Bronchial epithelial cell (primary cell): ENCODE data around the gene PHB1. TPM values are rescaled to one million over a fixed set of nuclear protein-coding genes. Genes with fewer than 3 reads are reported as not detected.

Experiments used
- DNase-seq: peaks from one replicate; pipeline ENCODE4 v3.0.0-alpha.2; 2010; ENCODE audit warnings: low read depth
- FAIRE-seq: peaks from 2 replicates; lab custom pipeline; 2011; peaks lifted over from hg19 to GRCh38; lab: Jason Lieb, UNC
- H3K27me3 ChIP-seq: 2 replicates; pipeline ENCODE4 v1.5.1; 2011; ENCODE audit warnings: low read length; ENCODE audit not compliant: control insufficient read depth, insufficient read depth
- H3K36me3 ChIP-seq: 2 replicates; pipeline ENCODE4 v1.5.1; 2011; ENCODE audit warnings: low read length; ENCODE audit not compliant: control insufficient read depth, insufficient read depth
- H3K4me3 ChIP-seq: 2 replicates; pipeline ENCODE4 v1.5.1; 2011; ENCODE audit warnings: mild to moderate bottlenecking, low read depth, low read length, control low read depth
- CTCF ChIP-seq: IDR thresholded peaks from 2 replicates; pipeline ENCODE4 v1.5.1; 2011; ENCODE audit warnings: mild to moderate bottlenecking, moderate library complexity, low read length, control low read depth, inconsistent platforms; ENCODE audit not compliant: insufficient read depth, severe bottlenecking
- total RNA-seq: library from RNA; depleted of rRNA; stranded (reverse); fragments of >200 nt; gene quantifications from 2 replicates; pipeline ENCODE4 v1.2.1, GENCODE V29; 2014

Gene PHB1
- total RNA-seq, 1 donor from 2014 or later = 235 TPM

- no peaks in the 10 kb centered on the region for H3K27me3 ChIP-seq
- H3K36me3 ChIP-seq = no peaks in the 10 kb centered on the region
- no peak overlapping the region for H3K4me3 ChIP-seq
- FAIRE-seq = no peak
- TF ChIP-seq CTCF = no peak
- no peak for DNase-seq
Observed at GRCh38 chr17:49363251-49363650, 51.4 kb downstream of the PHB1 start.

DNA sequence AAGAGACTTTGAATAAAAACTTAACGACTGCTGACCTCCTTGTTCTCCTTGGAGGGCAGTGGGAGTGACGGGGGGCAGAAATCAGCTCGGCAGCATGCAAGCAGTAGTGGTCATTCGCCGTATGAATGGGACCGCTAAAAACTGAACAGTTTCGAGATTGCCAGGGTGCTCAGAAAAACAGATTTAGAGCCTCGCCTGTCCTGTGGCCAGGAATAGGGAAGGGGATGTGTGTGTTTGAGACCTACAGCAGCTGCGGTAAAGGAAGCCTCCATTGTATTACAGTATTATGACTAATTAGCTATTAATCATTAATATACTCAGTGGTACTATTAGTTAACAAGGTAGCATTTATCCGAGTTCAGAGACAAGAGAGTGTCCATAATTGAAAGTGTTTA is 52.0 kb downstream of the PHB1 start:
- peak; percentile 59 for DNase-seq
- no peak for TF ChIP-seq CTCF

GRCh38 chr17:49361902-49362722 is 52.6 kb downstream of the PHB1 start, which contains the start of gene ZNF652:
ZNF652 (minus strand) TSS chr17:49362250; CDS start chr17:49317725, 44,525 bp downstream.
- no peaks in the 10 kb centered on the region for H3K27me3 ChIP-seq
- FAIRE-seq (no peak), DNase-seq (peak; percentile 79)
- no peaks in the 10 kb centered on the region for H3K36me3 ChIP-seq
- peak within 1 kb of the TSS; percentile 83 for H3K4me3 ChIP-seq
- TF ChIP-seq CTCF = no peak

More for the DNA sequence above, 52.0 kb downstream of the PHB1 start:
- no peaks in the 10 kb centered on the region for H3K27me3 ChIP-seq
- H3K36me3 ChIP-seq = no peaks in the 10 kb centered on the region
- peak overlapping the region; percentile 42 for H3K4me3 ChIP-seq
- FAIRE-seq = no peak

GRCh38 chr17:49361129-49361901 is 53.4 kb downstream of the PHB1 start:
- FAIRE-seq (no peak), DNase-seq (peak; percentile 58)
- H3K36me3 ChIP-seq = no peaks in the 10 kb centered on the region
- H3K27me3 ChIP-seq = no peaks in the 10 kb centered on the region
- H3K4me3 ChIP-seq = peak overlapping the region; percentile 83
- no peak for TF ChIP-seq CTCF

DNA sequence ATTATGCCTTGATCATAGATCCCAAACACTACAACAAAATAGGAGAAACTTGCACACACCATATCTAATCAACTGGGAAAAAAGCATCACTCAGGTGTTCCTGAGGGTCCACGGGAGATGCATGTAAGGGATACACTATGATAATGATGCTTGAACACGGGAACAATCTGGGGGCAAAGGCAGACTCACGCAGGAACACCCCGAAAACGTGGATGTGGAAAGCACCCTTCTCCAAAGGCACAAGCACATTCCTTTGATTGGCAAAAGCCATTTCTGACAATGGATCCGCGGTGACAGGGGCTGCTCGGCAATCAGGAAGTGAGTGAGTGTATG is 53.9 kb downstream of the PHB1 start:
- Histone ChIP-seq H3K36me3 (no peaks in the 10 kb centered on the region), H3K27me3 (no peaks in the 10 kb centered on the region), H3K4me3 (peak overlapping the region; percentile 83)
- TF ChIP-seq CTCF = no peak
- no peak for FAIRE-seq
- no peak for DNase-seq
